Astrocyte (in vitro differentiated cells and primary cell): ENCODE data around the gene SLAMF8. TPM values are rescaled to one million over a fixed set of nuclear protein-coding genes. Genes with fewer than 3 reads are reported as not detected.

Experiments
- DNase-seq: peaks from one replicate; pipeline ENCODE4 v3.0.0-alpha.2; 2010; ENCODE audit warnings: low read depth
- FAIRE-seq: peaks from 2 replicates; lab custom pipeline; 2011; peaks lifted over from hg19 to GRCh38; lab: Jason Lieb, UNC
- H2AFZ ChIP-seq: 2 replicates; pipeline ENCODE4 v1.6.0; 2012; ENCODE audit warnings: low read depth, low read length, inconsistent platforms
- H3K27ac ChIP-seq: 2 replicates; pipeline ENCODE4 v1.5.1; 2011; ENCODE audit warnings: low read depth, low read length, inconsistent platforms
- H3K27me3 ChIP-seq: 2 replicates; pipeline ENCODE4 v1.6.0; 2011; ENCODE audit warnings: low read length, inconsistent platforms; ENCODE audit not compliant: insufficient read depth
- H3K36me3 ChIP-seq: 2 replicates; pipeline ENCODE4 v1.5.1; 2011; ENCODE audit warnings: low read length, inconsistent platforms; ENCODE audit not compliant: insufficient read depth
- H3K4me1 ChIP-seq: 2 replicates; pipeline ENCODE4 v1.5.1; 2011; ENCODE audit warnings: low read length, inconsistent platforms; ENCODE audit not compliant: insufficient read depth
- H3K4me2 ChIP-seq: 2 replicates; pipeline ENCODE4 v1.6.0; 2012; ENCODE audit warnings: low read length, inconsistent platforms
- H3K4me3 ChIP-seq: 2 replicates; pipeline ENCODE4 v1.5.1; 2011; ENCODE audit warnings: low read depth, mild to moderate bottlenecking, low read length, inconsistent platforms; ENCODE audit not compliant: insufficient read depth
- H3K79me2 ChIP-seq: 2 replicates; pipeline ENCODE4 v1.6.0; 2012; ENCODE audit warnings: mild to moderate bottlenecking, low read length, inconsistent platforms; ENCODE audit not compliant: insufficient read depth
- H3K9ac ChIP-seq: 2 replicates; pipeline ENCODE4 v1.6.0; 2012; ENCODE audit warnings: mild to moderate bottlenecking, low read length, inconsistent platforms
- H3K9me3 ChIP-seq: 2 replicates; pipeline ENCODE4 v1.5.1; 2012; ENCODE audit warnings: low read depth, mild to moderate bottlenecking, low read length, inconsistent platforms; ENCODE audit not compliant: insufficient read depth
- H4K20me1 ChIP-seq: 2 replicates; pipeline ENCODE4 v1.6.0; 2012; ENCODE audit warnings: low read length, inconsistent platforms; ENCODE audit not compliant: insufficient read depth
- H3K27ac Mint-ChIP-seq: one replicate; pipeline ENCODE4 v1.8.0; 2021; ENCODE audit warnings: mild to moderate bottlenecking, mixed read lengths; ENCODE audit not compliant: unreplicated experiment
- H3K27me3 Mint-ChIP-seq: one replicate; pipeline ENCODE4 v1.8.0; 2021; ENCODE audit warnings: low read depth, mixed read lengths; ENCODE audit not compliant: unreplicated experiment
- H3K36me3 Mint-ChIP-seq: one replicate; pipeline ENCODE4 v1.8.0; 2021; ENCODE audit warnings: low read depth, mixed read lengths; ENCODE audit not compliant: unreplicated experiment
- H3K4me1 Mint-ChIP-seq: one replicate; pipeline ENCODE4 v1.8.0; 2021; ENCODE audit warnings: low read depth, mixed read lengths; ENCODE audit not compliant: unreplicated experiment
- H3K4me3 Mint-ChIP-seq: one replicate; pipeline ENCODE4 v1.8.0; 2021; ENCODE audit warnings: mild to moderate bottlenecking, moderate library complexity, mixed read lengths; ENCODE audit not compliant: unreplicated experiment
- H3K9me3 Mint-ChIP-seq: one replicate; pipeline ENCODE4 v1.8.0; 2021; ENCODE audit warnings: mild to moderate bottlenecking, mixed read lengths; ENCODE audit not compliant: unreplicated experiment
- EZH2 ChIP-seq: IDR thresholded peaks from 2 replicates; pipeline ENCODE4 v1.6.1; 2012; ENCODE audit warnings: mild to moderate bottlenecking, low read length, inconsistent platforms; ENCODE audit not compliant: insufficient read depth
- total RNA-seq: library from RNA; stranded (reverse); gene quantifications from 2 replicates; pipeline ENCODE4 v1.2.1, GENCODE V29; 2021
- TF ChIP-seq, protein P1 (sequence below): IDR thresholded peaks from 2 replicates; pipeline ENCODE4 v1.5.1; 2011; ENCODE audit warnings: low read depth, mild to moderate bottlenecking, inconsistent platforms, low read length, moderate library complexity; ENCODE audit not compliant: insufficient read depth

The SLAMF8 gene
- total RNA-seq, 1 donor from 2014 or later, result 1.7 TPM

DNA sequence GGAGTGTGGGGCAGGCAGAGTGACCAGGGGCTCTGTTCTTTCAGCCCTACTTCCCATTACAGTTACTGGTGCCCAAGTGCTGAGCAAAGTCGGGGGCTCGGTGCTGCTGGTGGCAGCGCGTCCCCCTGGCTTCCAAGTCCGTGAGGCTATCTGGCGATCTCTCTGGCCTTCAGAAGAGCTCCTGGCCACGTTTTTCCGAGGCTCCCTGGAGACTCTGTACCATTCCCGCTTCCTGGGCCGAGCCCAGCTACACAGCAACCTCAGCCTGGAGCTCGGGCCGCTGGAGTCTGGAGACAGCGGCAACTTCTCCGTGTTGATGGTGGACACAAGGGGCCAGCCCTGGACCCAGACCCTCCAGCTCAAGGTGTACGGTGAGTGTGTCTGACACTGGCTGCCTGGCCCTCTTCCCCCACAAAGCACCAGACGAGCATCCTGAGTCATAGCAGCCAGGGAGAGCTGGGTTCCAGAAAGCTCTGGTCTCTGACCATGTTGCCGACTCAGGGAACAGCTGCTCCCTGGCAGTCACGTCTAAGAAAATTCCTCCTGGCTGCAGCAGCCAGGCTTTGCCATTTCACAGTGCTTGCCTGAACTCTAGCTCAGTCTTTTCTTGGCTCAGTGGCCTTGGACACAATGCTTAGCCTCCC lies 3.3 kb downstream of the SLAMF8 start:
- H3K27ac Mint-ChIP-seq, result peak overlapping the region; percentile 88
- H3K4me3 Mint-ChIP-seq, result peak overlapping the region; percentile 16
- Histone ChIP-seq H3K79me2 (no peaks in the 10 kb centered on the region), H3K4me1 (peaks cover 3% of the 10 kb centered on the region), H3K4me3 (no peak overlapping the region), H3K9ac (no peak overlapping the region), H3K27ac (no peak overlapping the region), H3K36me3 (no peaks in the 10 kb centered on the region), H2AFZ (peak overlapping the region; percentile 24), H3K4me2 (no peak overlapping the region), H3K27me3 (no peaks in the 10 kb centered on the region), H4K20me1 (no peaks in the 10 kb centered on the region), H3K9me3 (no peaks in the 10 kb centered on the region)
- FAIRE-seq, result peak; percentile 52
- peak; percentile 69 for DNase-seq
- H3K9me3 Mint-ChIP-seq, result no peaks in the 10 kb centered on the region
- H3K4me1 Mint-ChIP-seq, result peaks cover 53% of the 10 kb centered on the region
- H3K36me3 Mint-ChIP-seq, result no peaks in the 10 kb centered on the region
- TF ChIP-seq, protein P1, sequence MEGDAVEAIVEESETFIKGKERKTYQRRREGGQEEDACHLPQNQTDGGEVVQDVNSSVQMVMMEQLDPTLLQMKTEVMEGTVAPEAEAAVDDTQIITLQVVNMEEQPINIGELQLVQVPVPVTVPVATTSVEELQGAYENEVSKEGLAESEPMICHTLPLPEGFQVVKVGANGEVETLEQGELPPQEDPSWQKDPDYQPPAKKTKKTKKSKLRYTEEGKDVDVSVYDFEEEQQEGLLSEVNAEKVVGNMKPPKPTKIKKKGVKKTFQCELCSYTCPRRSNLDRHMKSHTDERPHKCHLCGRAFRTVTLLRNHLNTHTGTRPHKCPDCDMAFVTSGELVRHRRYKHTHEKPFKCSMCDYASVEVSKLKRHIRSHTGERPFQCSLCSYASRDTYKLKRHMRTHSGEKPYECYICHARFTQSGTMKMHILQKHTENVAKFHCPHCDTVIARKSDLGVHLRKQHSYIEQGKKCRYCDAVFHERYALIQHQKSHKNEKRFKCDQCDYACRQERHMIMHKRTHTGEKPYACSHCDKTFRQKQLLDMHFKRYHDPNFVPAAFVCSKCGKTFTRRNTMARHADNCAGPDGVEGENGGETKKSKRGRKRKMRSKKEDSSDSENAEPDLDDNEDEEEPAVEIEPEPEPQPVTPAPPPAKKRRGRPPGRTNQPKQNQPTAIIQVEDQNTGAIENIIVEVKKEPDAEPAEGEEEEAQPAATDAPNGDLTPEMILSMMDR, result no peak
- no peak for TF ChIP-seq EZH2
- H3K27me3 Mint-ChIP-seq, result peaks cover 2% of the 10 kb centered on the region

DNA sequence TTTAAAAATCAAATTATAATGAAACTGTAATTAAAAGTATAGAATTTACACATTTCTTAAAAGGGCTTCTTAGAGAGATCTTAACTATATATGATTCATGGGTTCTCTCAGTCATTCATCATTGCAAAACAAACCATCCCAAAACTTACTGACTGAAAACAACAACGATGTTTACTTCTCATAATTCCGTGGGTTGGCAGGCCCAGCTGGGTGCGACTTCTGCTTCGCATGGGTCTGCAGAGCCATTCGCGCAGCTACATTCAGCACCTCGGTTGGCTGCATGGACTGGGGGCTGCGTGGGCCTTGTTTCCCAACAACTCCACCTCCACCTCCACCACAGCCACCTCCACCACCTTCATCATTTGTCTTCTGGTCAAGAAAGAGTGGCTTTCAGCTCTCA lies 4.0 kb downstream of the SLAMF8 start:
- TF ChIP-seq, protein P1, result no peak
- TF ChIP-seq EZH2, result no peak
- no peaks in the 10 kb centered on the region for H3K36me3 ChIP-seq
- H3K9ac ChIP-seq, result no peak overlapping the region
- H3K27ac Mint-ChIP-seq, result peak overlapping the region; percentile 71
- peaks cover 46% of the 10 kb centered on the region for H3K4me1 Mint-ChIP-seq
- no peak overlapping the region for H3K27ac ChIP-seq
- FAIRE-seq (no peak), DNase-seq (no peak)
- H3K27me3 ChIP-seq, result no peaks in the 10 kb centered on the region
- no peak overlapping the region for H3K4me3 Mint-ChIP-seq
- H3K79me2 ChIP-seq, result no peaks in the 10 kb centered on the region
- no peak overlapping the region for H2AFZ ChIP-seq
- H4K20me1 ChIP-seq, result no peaks in the 10 kb centered on the region
- H3K36me3 Mint-ChIP-seq, result no peaks in the 10 kb centered on the region
- H3K9me3 Mint-ChIP-seq, result no peaks in the 10 kb centered on the region
- H3K4me1 ChIP-seq, result peaks cover 3% of the 10 kb centered on the region
- peaks cover 4% of the 10 kb centered on the region for H3K27me3 Mint-ChIP-seq
- H3K4me2 ChIP-seq, result no peak overlapping the region
- no peak overlapping the region for H3K4me3 ChIP-seq
- H3K9me3 ChIP-seq, result no peaks in the 10 kb centered on the region
